Neural cell (in vitro differentiated cells): ENCODE measurements around the gene ANO9. TPM values are rescaled to one million over a fixed set of nuclear protein-coding genes. Genes with fewer than 3 reads are reported as not detected.

ENCODE experiments used
- H2AFZ ChIP-seq: fragments of 200-600, 300-800 bp; sonication (generic), shearing (Covaris generic); 2 replicates; pipeline ENCODE4 v1.6.0; 2014; ENCODE audit warnings: low read depth, mild to moderate bottlenecking, antibody characterized with exemption, low read length, moderate library complexity
- H3F3A ChIP-seq: fragments of 200-600 bp; shearing (Covaris generic); 2 replicates; pipeline ENCODE4 v1.6.1; 2016; ENCODE audit warnings: mild to moderate bottlenecking, moderate library complexity, mixed read lengths, antibody characterized with exemption, low read length; ENCODE audit not compliant: insufficient read depth, poor library complexity, severe bottlenecking
- H3K27ac ChIP-seq: fragments of 200-600, 300-800 bp; sonication (generic), shearing (Covaris generic); 2 replicates; pipeline ENCODE4 v1.5.1; 2014; ENCODE audit warnings: mild to moderate bottlenecking, low read length, moderate library complexity
- H3K27me3 ChIP-seq: fragments of 300-800, 200-600 bp; sonication (generic), shearing (Covaris generic); 2 replicates; pipeline ENCODE4 v1.6.0; 2014; ENCODE audit warnings: mild to moderate bottlenecking, low read depth, low read length, moderate library complexity; ENCODE audit not compliant: insufficient read depth
- H3K36me3 ChIP-seq: fragments of 300-800, 200-600 bp; sonication (generic), shearing (Covaris generic); 2 replicates; pipeline ENCODE4 v1.5.1; 2014; ENCODE audit warnings: mild to moderate bottlenecking, antibody characterized with exemption, low read length, moderate library complexity; ENCODE audit not compliant: insufficient read depth
- H3K4me2 ChIP-seq: fragments of 300-800, 200-600 bp; sonication (generic), shearing (Covaris generic); 2 replicates; pipeline ENCODE4 v1.6.0; 2014; ENCODE audit warnings: mild to moderate bottlenecking, low read length
- H3K4me3 ChIP-seq: fragments of 300-800, 200-600 bp; sonication (generic), shearing (Covaris generic); 2 replicates; pipeline ENCODE4 v1.5.1; 2014; ENCODE audit warnings: mild to moderate bottlenecking, low read length, moderate library complexity
- H3K79me2 ChIP-seq: fragments of 200-600 bp; shearing (Covaris generic); replicated peaks from 2 replicates; pipeline ENCODE4 v1.6.0; 2014; ENCODE audit warnings: mild to moderate bottlenecking, low read length, moderate library complexity; ENCODE audit not compliant: insufficient read depth
- H3K9ac ChIP-seq: fragments of 300-800, 200-600 bp; sonication (generic), shearing (Covaris generic); 2 replicates; pipeline ENCODE4 v1.6.1; 2016; ENCODE audit warnings: mild to moderate bottlenecking, low read length, mixed read lengths
- H3K9me2 ChIP-seq: fragments of 200-600 bp; shearing (Covaris generic); 2 replicates; pipeline ENCODE4 v1.6.1; 2016; ENCODE audit warnings: mild to moderate bottlenecking, low read length, mixed read lengths; ENCODE audit not compliant: insufficient read depth
- H3K9me3 ChIP-seq: fragments of 200-600, 300-800 bp; sonication (generic), shearing (Covaris generic); 2 replicates; pipeline ENCODE4 v1.6.1; 2016; ENCODE audit warnings: mild to moderate bottlenecking, mixed run types, low read length, moderate library complexity, mixed read lengths
- H4K20me1 ChIP-seq: fragments of 200-600 bp; shearing (Covaris generic); 2 replicates; pipeline ENCODE4 v1.6.1; 2016; ENCODE audit warnings: mild to moderate bottlenecking, mixed run types; ENCODE audit not compliant: insufficient read depth
- CTCF ChIP-seq: fragments of 450-650 bp; IDR thresholded peaks from 2 replicates; pipeline ENCODE4 v1.5.1; 2014; ENCODE audit warnings: antibody characterized with exemption, mild to moderate bottlenecking, moderate library complexity; ENCODE audit not compliant: poor library complexity, severe bottlenecking
- EP300 ChIP-seq: fragments of 450-650 bp; conservative IDR thresholded peaks from 2 replicates; pipeline ENCODE4 v1.6.1; 2014; ENCODE audit warnings: antibody characterized with exemption, mild to moderate bottlenecking, moderate library complexity; ENCODE audit not compliant: poor library complexity, severe bottlenecking
- EZH2 ChIP-seq: fragments of 200-600, 300-800 bp; shearing (Covaris generic), sonication (generic); IDR thresholded peaks from 2 replicates; pipeline ENCODE4 v1.6.1; 2014; ENCODE audit warnings: antibody characterized with exemption, low read length, borderline replicate concordance, mild to moderate bottlenecking; ENCODE audit not compliant: insufficient read depth, poor library complexity, severe bottlenecking
- MXI1 ChIP-seq: fragments of 450-650 bp; conservative IDR thresholded peaks from 2 replicates; pipeline ENCODE4 v1.6.1; 2014; ENCODE audit warnings: antibody characterized with exemption, mild to moderate bottlenecking; ENCODE audit not compliant: poor library complexity, severe bottlenecking
- POLR2AphosphoS5 ChIP-seq: IDR thresholded peaks from 2 replicates; pipeline ENCODE4 v1.6.1; 2012
- RAD21 ChIP-seq: fragments of 450-650 bp; conservative IDR thresholded peaks from 2 replicates; pipeline ENCODE4 v1.6.1; 2014; ENCODE audit warnings: antibody characterized with exemption, mild to moderate bottlenecking, moderate library complexity
- REST ChIP-seq: IDR thresholded peaks from 2 replicates; pipeline ENCODE4 v1.6.1; 2012; ENCODE audit warnings: borderline replicate concordance
- SMC3 ChIP-seq: fragments of 450-650 bp; conservative IDR thresholded peaks from 2 replicates; pipeline ENCODE4 v1.6.1; 2014; ENCODE audit warnings: antibody characterized with exemption, mild to moderate bottlenecking, moderate library complexity; ENCODE audit not compliant: poor library complexity
- TAF1 ChIP-seq: IDR thresholded peaks from 2 replicates; pipeline ENCODE4 v1.6.1; 2012; ENCODE audit warnings: low read depth
- polyA plus RNA-seq: library from polyadenylated mRNA; depleted of rRNA; stranded (reverse); fragments of >200 nt; gene quantifications from 2 replicates; pipeline ENCODE4 v1.2.3, GENCODE V29; 2014

The ANO9 gene
- polyA plus RNA-seq, 1 donor from 2014 or later, result not detected

- Histone ChIP-seq H3K27me3 (no peaks in the 10 kb centered on the region), H3K27ac (peak overlapping the region; percentile 47), H3K4me3 (peak overlapping the region; percentile 96), H3K79me2 (peaks cover 7% of the 10 kb centered on the region), H3K9ac (peak overlapping the region; percentile 83), H4K20me1 (peaks cover 2% of the 10 kb centered on the region), H3K9me2 (no peaks in the 10 kb centered on the region), H3K9me3 (no peaks in the 10 kb centered on the region), H3K4me2 (peak overlapping the region; percentile 54), H2AFZ (no peak overlapping the region), H3K36me3 (no peaks in the 10 kb centered on the region), H3F3A (no peaks in the 10 kb centered on the region)
- TF ChIP-seq SMC3, result peak; percentile 61
- TF ChIP-seq EP300, result no peak
- TF ChIP-seq EZH2, result no peak
- TF ChIP-seq RAD21, result peak; percentile 74
- TF ChIP-seq CTCF, result peak; percentile 64
- TF ChIP-seq TAF1, result no peak
- peak; percentile 75 for TF ChIP-seq MXI1
- TF ChIP-seq REST, result no peak
- TF ChIP-seq POLR2AphosphoS5, result peak; percentile 53
These were observed 9.1 kb upstream of the ANO9 start for GRCh38 chr11:450809-451451.

GRCh38 chr11:449889-450808 is 8.3 kb upstream of the ANO9 start, which contains the start of gene PTDSS2:
Gene PTDSS2 (plus strand): TSS chr11:450279. CDS start chr11:450456, 177 bp downstream.
- Histone ChIP-seq H3K27me3 (no peaks in the 10 kb centered on the region), H3K4me3 (peak within 1 kb of the TSS; percentile 96), H2AFZ (peak within 1 kb of the TSS; percentile 58), H3K9me3 (no peaks in the 10 kb centered on the region), H3K36me3 (no peaks in the 10 kb centered on the region), H3K9me2 (no peaks in the 10 kb centered on the region), H3K27ac (peak within 1 kb of the TSS; percentile 93), H3K79me2 (peaks cover 7% of the 10 kb centered on the region), H4K20me1 (peaks cover 2% of the 10 kb centered on the region), H3F3A (no peaks in the 10 kb centered on the region), H3K4me2 (peak within 1 kb of the TSS; percentile 65), H3K9ac (peak within 1 kb of the TSS; percentile 83)
- peak; percentile 71 for TF ChIP-seq TAF1
- TF ChIP-seq CTCF, result no peak
- peak; percentile 66 for TF ChIP-seq EP300
- TF ChIP-seq SMC3, result peak; percentile 28
- TF ChIP-seq EZH2, result no peak
- peak; percentile 96 for TF ChIP-seq POLR2AphosphoS5
- peak; percentile 11 for TF ChIP-seq RAD21
- peak; percentile 87 for TF ChIP-seq MXI1
- peak; percentile 57 for TF ChIP-seq REST
